HG03025 (cell line): ENCODE results near the gene IMPDH2.

Experiments used
- ATAC-seq: cut with Tn5 transposase; IDR thresholded peaks from one replicate; pipeline ENCODE4 v1.9.1; 2021; ENCODE audit warnings: mild to moderate bottlenecking, moderate library complexity; ENCODE audit not compliant: unreplicated experiment, low FRiP score

The IMPDH2 gene

GRCh38 chr3:49028673-49029562 is at the start of gene IMPDH2:
Gene IMPDH2 (minus strand): TSS chr3:49029398. CDS start chr3:49029350, 48 bp downstream.
- ATAC-seq = peak; percentile 79

GRCh38 chr3:49076646-49077045 is 47.4 kb upstream of the IMPDH2 start:
- no peak for ATAC-seq

DNA sequence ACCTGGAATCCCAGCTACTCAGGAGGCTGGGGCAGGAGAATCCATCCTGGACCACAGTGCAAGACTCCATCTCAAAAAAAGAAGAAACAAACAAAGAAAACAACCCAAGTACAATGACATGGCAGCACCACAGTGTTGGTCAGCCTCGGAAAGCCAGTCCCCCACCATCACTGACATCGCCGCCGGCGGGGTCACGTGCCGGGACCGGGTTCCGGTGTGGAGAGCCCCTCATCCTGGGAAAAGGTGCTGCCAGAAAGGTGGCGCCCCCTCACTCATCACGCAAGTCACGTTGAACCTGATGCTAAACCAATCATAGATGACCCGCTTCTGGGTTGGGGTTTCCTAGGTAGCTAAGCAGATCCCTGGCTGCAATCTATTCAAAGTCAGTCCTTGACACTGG is 46.9 kb upstream of the IMPDH2 start:
- ATAC-seq = no peak

DNA sequence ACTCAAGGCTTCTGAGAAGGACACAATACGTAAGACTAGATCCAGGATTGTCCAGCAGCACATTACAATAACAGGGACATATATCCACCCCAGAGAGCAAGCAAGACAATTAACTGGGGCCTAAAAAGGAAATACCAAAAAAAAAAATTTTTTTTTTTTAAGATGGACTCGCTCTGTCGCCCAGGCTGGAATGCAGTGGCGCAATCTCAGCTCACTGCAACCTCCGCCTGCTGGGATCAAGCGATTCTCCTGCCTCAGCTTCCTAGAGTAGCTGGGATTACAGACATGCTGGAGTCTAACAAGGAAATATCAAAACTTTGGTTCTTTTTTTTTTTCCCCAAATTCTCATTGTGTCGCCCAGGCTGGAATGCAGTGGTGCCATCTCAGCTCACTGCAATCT is 28.8 kb upstream of the IMPDH2 start:
- ATAC-seq = no peak

DNA sequence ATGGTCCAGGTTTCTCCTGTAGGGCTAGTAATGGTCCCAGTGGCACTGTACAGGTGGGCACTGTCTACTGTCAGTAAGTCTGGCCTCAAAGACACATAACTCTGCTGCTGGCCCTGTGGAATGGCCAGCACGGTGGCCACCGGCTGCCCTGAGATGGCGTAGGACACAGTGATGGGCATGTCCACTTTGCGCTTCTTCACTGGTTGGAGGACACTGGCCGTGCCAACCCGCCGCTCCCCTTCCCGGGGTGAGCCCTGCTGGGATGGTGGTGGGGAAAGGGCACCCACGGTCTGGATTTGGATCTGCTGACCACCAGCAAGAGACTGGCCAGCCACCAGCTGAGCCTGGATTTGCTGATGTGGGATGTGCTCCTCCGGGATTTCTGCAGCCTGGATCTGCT is 28.1 kb upstream of the IMPDH2 start:
- ATAC-seq = no peak

DNA sequence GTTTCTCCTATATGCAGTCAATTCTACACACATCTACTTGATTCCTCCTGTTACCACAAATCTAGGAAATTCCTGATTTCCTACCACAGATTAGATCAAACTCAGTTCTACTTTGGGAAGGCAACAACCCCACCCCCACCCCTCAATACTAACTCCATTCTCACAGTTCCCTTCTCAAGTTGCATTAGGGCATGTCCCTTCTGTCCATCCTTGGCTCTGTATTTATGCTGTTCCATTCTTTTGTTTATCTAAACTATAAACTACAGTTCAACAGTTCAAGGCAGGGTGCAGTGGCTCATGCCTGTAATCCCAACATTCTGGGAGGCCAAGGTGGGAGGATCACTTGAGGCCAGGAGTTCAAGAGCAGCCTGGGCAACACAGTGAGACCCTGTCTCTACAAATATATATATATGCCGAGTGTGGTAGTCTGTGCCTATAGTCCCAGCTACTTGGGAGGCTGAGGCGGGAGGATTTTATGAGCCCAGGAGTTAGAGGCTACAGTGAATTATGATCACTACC is 25.2 kb upstream of the IMPDH2 start:
- ATAC-seq = no peak

DNA sequence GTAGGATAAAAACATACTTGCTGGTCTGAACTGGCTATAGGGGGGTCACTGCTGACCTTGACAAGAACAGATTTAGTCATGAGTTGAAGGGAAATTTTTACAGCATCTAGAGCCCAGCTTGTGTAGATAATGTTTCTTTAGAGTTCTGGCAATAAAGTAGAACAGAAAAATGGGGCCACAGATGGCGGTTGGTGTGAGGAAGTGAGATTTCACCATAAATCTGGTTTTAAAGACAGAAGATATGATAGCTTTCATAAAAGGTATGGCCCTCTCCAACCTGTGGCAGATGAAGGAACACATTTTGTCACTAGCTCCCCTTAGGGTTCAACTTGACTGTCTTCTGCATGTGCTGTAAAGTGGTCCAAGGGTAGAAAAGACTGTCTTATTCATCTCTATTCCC is 24.3 kb upstream of the IMPDH2 start:
- ATAC-seq = no peak

GRCh38 chr3:49035281-49035680 is 6.1 kb upstream of the IMPDH2 start:
- ATAC-seq = no peak

DNA sequence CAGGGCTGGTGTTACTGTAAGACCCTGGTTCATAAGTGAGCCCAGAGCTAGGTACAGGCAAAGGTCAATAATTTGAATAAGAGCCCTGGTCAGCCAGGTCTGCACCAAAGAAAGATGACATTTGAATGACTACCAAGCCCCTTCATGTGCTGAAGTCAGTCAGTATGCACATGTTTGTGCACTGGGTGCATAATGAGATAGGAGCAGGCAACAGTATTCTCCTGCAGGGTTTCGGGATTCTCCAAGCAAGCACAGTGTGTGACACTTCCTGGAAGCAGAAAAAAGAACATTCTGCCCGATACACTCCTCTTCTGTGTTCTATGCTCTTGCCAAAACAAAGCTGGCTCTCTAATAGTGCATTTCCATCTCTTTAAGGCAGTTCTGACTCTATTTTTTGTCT is 5.5 kb upstream of the IMPDH2 start:
- no peak for ATAC-seq

DNA sequence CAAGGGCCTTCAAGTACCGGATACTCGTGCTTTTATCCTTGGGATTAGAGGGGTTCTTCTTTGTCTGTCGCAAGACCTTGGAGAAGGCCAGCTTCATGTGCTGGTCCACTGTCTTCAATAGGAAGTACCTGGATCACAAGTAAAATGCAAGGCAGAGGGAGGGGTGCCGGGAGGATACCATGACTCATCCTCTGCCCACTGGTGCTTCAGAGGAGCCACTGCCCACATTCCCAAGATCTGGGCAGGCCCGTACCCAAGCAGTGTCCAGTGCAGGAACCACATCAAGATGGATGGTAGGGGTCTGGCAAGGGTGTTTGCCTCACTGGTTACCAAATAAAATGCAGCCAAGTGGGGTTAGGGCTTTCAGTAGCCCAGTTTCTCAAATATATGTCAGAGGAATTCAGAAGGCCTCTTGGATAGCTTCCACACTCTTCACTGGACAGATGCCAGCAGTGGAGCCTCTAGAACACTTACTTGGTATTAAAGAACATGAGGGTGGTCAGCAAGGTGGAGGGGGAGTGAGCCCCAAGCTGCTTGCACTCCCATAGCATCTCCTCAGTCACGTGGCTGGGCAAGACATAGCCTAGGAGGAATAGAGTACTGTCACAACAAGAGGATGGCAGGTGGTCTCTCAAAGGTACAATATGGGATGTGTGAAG is 3.6 kb upstream of the IMPDH2 start:
- ATAC-seq = no peak

DNA sequence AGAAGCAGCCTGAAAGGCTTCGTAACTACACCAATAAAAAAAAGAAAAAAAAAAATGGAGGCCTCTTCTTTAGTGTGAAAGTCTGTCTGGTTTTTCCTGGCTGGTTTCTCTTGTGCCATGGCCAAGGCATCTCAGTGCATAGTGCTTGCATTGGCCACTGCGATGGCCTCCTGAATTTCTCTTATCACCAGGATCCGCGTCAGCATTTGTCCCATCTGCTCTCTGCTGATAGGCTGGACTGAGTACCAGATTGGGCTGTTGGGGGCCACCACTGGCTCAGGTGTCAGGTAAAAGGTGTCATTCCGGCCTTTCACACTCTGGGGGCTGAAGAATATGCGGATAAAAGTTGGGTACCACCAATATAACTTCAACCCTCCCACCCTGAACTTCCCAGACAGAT is 1.1 kb upstream of the IMPDH2 start:
- ATAC-seq = no peak

DNA sequence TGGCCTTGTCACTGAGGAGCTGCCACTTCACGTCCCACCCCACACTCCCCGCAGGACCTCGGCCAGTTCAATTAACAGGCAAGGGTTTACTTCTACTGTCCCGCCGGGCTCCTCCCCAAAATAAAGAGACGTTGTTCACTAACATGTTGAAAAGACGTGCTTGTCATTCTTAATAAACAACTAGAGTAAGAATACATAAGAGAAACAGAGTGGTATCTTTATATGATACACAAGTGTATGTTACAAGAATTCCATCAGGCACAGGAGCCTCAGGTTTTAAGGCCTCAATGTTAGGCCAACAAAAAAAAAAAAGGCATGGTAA is 326 bp upstream of the IMPDH2 start:
- no peak for ATAC-seq

DNA sequence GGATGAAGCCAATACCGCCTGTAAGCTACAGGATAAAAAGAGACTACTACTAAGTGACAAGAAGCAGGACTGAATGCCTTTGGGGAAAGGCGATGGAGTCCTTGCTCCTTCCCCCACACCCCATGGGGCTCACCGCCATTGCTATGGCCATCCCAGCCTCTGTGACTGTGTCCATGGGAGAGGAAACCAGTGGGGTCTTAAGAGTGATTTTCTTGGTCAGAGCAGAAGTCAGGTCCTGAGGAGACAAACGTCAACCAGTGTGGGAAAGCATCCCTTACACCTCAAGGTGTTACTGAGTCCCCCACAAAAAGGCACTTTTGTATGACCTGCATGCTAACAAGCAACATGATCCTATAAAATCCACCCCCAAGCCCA is 913 bp downstream of the IMPDH2 start:
- no peak for ATAC-seq

DNA sequence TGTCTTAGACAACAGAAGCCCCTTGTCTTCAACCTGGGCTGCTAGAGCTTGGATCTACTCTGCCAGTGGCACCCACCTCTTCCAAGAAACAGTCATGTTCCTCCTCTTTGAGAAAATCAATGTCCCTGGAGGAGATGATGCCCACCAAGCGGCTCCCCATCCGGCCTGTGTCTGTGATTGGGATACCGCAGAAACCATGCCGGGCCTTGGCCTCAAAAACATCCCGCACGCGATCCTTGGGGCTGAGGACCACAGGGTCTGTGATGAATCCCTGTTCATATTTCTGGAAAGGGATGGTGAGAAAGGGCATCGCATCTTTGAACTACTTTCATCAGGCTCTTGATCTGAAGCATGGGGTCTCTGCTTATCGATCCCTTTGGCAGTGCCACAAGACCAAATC is 1.6 kb downstream of the IMPDH2 start:
- ATAC-seq = no peak

DNA sequence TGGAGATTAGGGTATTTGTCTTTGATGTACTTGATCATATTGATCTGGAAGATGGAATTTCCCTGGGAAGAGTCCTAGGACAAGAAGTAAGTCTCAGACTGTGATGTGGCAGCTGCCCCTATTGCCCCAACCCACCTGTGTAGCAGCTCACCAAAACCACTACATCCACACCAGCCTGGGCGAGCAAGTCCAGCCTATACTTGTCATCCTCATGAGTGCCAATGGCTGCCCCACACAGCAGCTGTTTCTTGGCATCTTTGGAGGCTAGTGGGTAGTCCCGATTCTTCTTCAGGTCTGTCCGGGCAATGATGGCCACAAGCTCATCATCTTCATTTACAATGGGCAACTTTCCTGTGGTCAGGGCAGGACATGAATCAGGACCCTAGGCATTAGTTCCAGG is 2.7 kb downstream of the IMPDH2 start:
- ATAC-seq = no peak

DNA sequence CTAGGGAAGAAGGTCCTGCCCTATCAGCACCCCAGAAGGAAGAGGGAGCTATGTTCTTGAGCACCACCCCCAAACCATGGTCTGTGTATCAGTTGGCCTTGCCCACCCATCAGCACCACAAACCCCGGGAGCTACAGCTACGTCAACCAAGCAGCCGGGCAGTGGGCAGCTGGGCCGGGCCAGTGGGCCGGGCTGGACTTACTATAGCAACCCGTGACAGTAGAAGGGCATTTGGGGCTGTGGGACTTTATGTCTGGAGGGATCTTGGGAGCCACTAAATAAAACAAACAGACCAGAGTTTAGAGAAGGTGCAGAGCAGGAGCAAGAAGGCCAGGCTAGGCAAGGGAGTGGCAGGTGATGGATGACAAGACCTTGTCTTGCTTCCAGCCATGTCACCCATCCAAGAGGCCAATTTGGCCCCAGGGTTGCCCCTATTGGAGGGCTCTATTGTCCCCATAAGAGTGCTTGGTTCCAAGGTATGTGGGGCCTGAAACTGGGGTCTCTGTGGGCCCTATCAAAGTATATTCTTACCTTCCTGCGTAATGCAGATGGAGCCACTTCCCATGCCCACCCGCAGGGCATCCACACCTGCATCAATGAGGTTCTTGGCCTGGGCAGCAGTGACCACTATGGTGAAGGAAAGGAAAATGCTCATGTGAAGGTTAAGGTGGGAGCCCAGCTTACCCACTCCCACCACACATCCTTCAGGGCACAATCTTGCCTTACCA is 3.2 kb downstream of the IMPDH2 start:
- no peak for ATAC-seq

- ATAC-seq = no peak
Observed at GRCh38 chr3:49025005-49025792, 4.0 kb downstream of the IMPDH2 start.

- ATAC-seq = no peak
Observed at GRCh38 chr3:49024449-49024848, 4.7 kb downstream of the IMPDH2 start.

DNA sequence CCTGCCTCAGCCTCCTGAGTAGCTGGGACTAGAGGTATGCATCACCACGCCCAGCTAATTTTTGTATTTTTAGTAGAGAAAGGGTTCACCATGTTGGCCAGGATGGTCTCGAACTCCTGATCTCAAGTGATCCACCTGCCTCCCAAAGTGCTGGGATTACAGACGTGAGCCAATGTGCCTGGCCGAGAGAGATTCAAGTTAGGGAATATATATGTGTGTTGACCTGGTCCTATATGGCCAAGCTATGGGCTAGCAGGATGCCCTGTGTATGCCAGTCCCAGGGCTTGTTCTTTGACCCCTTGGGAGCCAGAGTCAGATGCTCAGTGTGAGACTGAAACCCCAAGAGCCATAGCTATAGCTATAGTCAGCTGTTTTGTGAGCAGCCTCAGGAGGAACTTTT is 5.4 kb downstream of the IMPDH2 start:
- ATAC-seq = no peak

- ATAC-seq = no peak
Observed at GRCh38 chr3:49022688-49023171, 6.5 kb downstream of the IMPDH2 start.
